Mammary microvascular endothelial cell (primary cell): ENCODE data around the gene ELL. TPM values are rescaled to one million over a fixed set of nuclear protein-coding genes. Genes with fewer than 3 reads are reported as not detected.

Experiments used
- total RNA-seq: library from RNA; depleted of rRNA; stranded (reverse); fragments of >200 nt; gene quantifications from 2 replicates; pipeline ENCODE4 v1.2.3, GENCODE V29; 2015

The ELL gene
- 13.9 and 17.0 TPM in 2 replicates for total RNA-seq

DNA sequence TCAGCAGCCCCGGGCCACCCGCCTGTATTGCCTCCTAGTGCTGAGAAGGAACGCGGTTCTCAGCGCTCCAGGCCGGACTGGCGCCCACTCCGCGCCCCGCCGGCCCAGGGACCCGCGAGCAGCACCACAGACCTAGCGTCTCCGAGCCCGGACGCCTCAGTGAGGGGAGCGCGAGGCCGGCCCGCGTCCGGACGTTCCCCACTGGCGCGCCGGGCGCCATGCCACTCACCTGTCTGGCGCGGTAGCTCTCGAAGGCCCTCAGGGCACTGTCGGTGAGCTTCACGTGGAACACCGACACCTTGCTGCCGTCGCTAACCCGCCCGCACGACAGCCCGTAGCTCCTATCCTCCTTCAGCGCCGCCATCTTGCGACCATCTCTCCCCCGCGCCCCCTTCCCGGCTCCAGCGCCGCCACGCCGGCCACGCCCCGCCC lies at the start of gene ELL:
TSS of gene ELL (minus strand) at position 379 of the 432 bp plus-strand sequence. CDS start at position 364, 15 bp downstream.

DNA sequence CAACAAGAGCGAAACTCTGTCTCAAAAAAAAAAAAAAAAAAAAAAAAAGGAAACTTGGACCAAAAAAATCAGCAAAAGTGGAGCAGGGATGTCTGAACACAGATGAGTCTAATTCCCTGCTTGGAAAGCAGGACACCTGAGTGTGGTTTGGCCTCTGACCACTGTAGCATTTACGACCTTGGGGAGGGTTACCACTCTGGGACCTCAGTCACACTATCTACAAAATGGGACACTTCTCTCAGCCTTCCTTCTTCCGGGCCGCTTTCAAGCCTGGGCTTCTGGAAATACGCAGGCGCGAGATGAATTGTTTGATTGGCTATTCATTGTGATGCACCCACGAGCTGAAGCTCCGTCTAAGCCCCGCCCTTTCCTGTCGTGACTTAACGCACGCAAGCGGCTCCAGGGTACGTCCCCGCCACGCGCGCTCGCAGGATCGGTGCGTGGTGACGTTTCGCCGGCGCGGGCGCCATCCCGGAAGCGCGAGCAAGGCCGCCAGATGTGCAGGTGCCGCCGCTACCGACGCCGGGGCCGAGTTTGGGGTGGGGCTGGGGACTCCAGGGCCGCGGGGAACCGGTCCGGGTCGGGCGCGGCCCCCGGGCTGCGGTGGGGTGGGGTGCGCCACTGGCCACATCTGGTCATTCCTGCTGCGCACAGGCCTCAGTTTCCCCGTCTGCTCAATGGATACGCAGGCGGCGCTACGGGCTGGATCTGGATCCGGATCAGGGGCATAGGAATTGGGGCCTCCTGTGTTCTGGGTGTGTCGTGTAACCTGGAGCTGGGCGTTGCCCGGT lies 35.7 kb upstream of the ELL start, which contains the start of gene KXD1:
TSS of gene KXD1 (plus strand) at position 460 of the 791 bp plus-strand sequence. CDS start 4,187 bp downstream, outside the sequence.

GRCh38 chr19:18542941-18543813 lies 21.3 kb upstream of the ELL start, which contains the start of gene FKBP8:
Gene FKBP8 (minus strand): TSS chr19:18543573. CDS start chr19:18541970, 1,603 bp downstream.

GRCh38 chr19:18437491-18438330 lies 84.2 kb downstream of the ELL start, which contains the start of gene ISYNA1:
Gene ISYNA1 (minus strand): TSS chr19:18438133. CDS start chr19:18437979, 154 bp downstream.

DNA sequence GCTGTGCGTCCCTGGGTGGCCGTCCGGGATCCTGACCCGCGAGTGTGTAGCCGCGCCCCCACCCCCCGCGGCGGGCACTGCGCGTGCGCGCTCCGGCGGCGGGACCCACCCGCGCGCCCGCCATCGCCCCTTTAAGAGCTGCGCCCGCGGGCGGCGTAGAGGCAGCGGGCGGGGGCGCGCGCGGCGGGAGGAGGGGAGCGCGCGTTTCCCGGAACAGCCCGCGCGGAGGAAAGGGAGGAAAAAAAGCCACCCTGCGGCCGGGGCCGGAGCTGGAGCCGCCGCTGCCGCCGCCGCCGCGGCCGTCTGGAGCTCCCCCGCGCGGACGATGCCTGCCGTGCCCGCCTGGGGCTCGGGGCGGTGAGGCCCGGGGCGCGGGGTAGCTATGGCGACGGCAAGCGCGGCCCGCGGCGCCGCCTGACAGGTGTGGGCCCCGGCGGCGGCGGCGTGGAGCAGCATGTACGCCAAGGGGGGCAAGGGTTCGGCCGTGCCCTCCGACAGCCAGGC lies 102.6 kb downstream of the ELL start, which contains the start of gene SSBP4:
TSS of gene SSBP4 (plus strand) at position 204 of the 504 bp plus-strand sequence. CDS start at position 455, 251 bp downstream.

GRCh38 chr19:18397242-18398202 lies 124.3 kb downstream of the ELL start, which contains the start of gene LRRC25:
Gene LRRC25 (minus strand): TSS chr19:18397622. CDS start chr19:18396963, 659 bp downstream.

Other genes starting within 250 kb of the ELL start
- gene IQCN, start 247.6 kb downstream of the ELL start, total RNA-seq, result 0.10 and 0.13 TPM in 2 replicates
- 210 and 293 TPM in 2 replicates for gene JUND, start 240.4 kb downstream of the ELL start, total RNA-seq
- 333 and 341 TPM in 2 replicates for gene LSM4, start 199.0 kb downstream of the ELL start, total RNA-seq
- 8.5 and 18.4 TPM in 2 replicates for gene PGPEP1, start 181.5 kb downstream of the ELL start, total RNA-seq
- 412 and 428 TPM in 2 replicates for gene GDF15, start 135.9 kb downstream of the ELL start, total RNA-seq
- not detected in 2 replicates for gene LRRC25, start 124.4 kb downstream of the ELL start, total RNA-seq
- gene SSBP4, start 102.7 kb downstream of the ELL start, total RNA-seq, result 134 and 141 TPM in 2 replicates
- gene ISYNA1, start 83.9 kb downstream of the ELL start, total RNA-seq, result 24.8 and 26.0 TPM in 2 replicates
- 209 and 231 TPM in 2 replicates for gene FKBP8, start 21.5 kb upstream of the ELL start, total RNA-seq
- gene KXD1, start 35.8 kb upstream of the ELL start, total RNA-seq, result 141 and 143 TPM in 2 replicates
- gene UBA52, start 49.8 kb upstream of the ELL start, total RNA-seq, result 814 and 1,089 TPM in 2 replicates
- 153 and 160 TPM in 2 replicates for gene REX1BD, start 66.7 kb upstream of the ELL start, total RNA-seq
- 0.53 and 0.69 TPM in 2 replicates for gene CRLF1, start 84.7 kb upstream of the ELL start, total RNA-seq
- 0.07 TPM in 1 of 2 replicates, not detected in the other for gene TMEM59L, start 90.8 kb upstream of the ELL start, total RNA-seq
- 3.4 and 5.4 TPM in 2 replicates for gene KLHL26, start 115.0 kb upstream of the ELL start, total RNA-seq
- 2.0 and 3.7 TPM in 2 replicates for gene CRTC1, start 161.6 kb upstream of the ELL start, total RNA-seq